Epithelial cell of proximal tubule (primary cell): Measurements from ENCODE around the gene SLC5A1. TPM values are rescaled to one million over a fixed set of nuclear protein-coding genes. Genes with fewer than 3 reads are reported as not detected.

ENCODE experiments used
- DNase-seq: peaks from one replicate; pipeline ENCODE4 v3.0.0-alpha.2; 2011; ENCODE audit warnings: low read depth
- H3K4me3 ChIP-seq: 2 replicates; pipeline ENCODE4 v1.5.1; 2011; ENCODE audit warnings: low read depth, mild to moderate bottlenecking, low read length
- CTCF ChIP-seq: conservative IDR thresholded peaks from 2 replicates; pipeline ENCODE4 v1.5.1; 2012; ENCODE audit warnings: low read depth, mild to moderate bottlenecking, low read length
- total RNA-seq: library from RNA; depleted of rRNA; stranded (reverse); fragments of >200 nt; gene quantifications from 2 replicates; pipeline ENCODE4 v1.2.3, GENCODE V29; 2015

SLC5A1 gene
- total RNA-seq, 1 donor from 2014 or later, result not detected

DNA sequence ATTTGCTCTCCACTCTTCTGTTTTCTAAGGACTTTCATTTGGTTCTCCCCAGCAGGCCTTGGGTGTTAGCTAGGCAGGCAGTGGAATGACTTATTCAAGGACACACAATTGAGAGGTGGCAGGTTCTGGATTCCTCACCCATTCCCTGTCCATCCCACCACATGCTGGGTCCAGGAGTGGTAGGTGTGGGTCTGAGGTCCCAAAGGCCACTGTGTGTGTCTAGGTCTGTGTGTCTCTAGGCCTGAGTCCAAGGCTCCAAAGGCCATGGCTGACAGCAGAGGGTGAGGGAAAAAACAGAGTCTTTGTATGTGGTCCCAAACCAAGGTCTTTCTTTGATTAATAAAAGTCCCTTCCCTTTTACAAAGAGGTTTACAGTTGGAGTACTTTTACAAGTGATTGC lies 40.8 kb downstream of the SLC5A1 start:
- no peak for DNase-seq
- H3K4me3 ChIP-seq, result no peak overlapping the region
- no peak for TF ChIP-seq CTCF

DNA sequence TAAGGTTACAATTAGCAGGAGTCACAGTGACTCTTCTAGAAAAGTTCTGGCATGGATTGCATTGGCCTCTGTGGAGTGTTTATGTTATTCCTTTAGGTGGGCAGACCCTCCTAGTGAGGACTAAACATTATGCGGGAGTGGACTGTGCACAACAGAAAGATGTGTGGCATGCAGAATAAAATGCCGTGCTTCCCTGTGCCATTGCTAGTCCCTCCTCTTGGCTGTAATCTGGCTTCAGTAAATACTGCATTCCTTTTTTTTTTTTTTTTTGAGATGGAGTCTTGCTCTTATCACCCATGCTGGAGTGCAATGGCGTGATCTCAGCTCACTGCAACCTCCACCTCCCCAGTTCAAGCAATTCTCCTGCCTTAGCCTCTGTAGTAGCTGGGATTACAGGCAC lies 45.0 kb downstream of the SLC5A1 start:
- no peak overlapping the region for H3K4me3 ChIP-seq
- DNase-seq, result no peak
- no peak for TF ChIP-seq CTCF

DNA sequence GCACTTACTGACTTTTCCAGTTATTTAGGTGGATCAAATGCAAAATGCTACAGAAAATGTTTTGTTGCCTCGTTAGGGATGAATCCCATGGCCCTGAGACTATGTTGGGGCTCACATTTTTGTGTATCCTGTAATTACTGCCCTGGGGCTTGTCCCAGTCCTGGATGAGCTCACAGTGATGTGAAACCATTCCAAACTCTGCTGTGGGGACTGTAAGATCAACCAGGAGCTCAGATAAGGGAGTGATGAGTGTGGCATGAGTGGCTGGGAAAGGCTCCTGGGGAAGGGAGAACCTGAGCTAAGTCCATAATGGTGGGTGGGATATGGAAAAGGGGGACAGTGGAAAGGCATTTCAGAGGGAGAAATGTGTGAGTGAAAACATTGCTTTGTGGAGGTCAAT lies 54.0 kb downstream of the SLC5A1 start:
- no peak overlapping the region for H3K4me3 ChIP-seq
- no peak for TF ChIP-seq CTCF
- DNase-seq, result no peak

GRCh38 chr22:32097881-32098499 lies 54.9 kb downstream of the SLC5A1 start:
- DNase-seq, result no peak
- TF ChIP-seq CTCF, result no peak
- no peak overlapping the region for H3K4me3 ChIP-seq

DNA sequence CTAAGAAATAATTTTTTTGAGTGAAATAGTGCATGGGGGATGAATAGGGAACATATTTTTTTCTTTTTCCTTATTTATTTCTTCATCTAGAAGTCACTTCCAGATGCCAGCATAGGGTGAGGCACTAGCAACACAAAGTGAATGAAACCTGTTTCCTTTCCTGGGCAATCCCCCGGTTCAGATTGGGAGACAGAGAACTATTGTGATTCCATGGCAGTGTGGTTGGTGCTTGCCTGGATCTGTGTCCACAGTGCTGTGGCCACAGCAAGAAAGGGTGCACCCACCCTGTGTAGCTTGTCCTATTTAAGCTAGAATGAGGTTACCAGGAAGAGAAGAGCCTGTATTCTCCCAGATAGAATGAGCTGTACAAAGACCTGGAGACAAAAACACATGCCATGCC lies 57.6 kb downstream of the SLC5A1 start:
- no peak for DNase-seq
- H3K4me3 ChIP-seq, result no peak overlapping the region
- no peak for TF ChIP-seq CTCF

GRCh38 chr22:32103658-32104315 lies 60.7 kb downstream of the SLC5A1 start:
- DNase-seq, result no peak

More at GRCh38 chr22:32103658-32104315, 60.7 kb downstream of the SLC5A1 start:
- H3K4me3 ChIP-seq, result no peak overlapping the region
- peak; percentile 56 for TF ChIP-seq CTCF
